HG03558 (cell line): ENCODE results near the gene CHCHD5.
"Not testable (repeated sequence)": the region's sequence is repeated elsewhere in the genome, so short reads cannot be mapped to it uniquely, and the experiment has no call there.

ENCODE experiments used
- ATAC-seq: cut with Tn5 transposase; IDR thresholded peaks from one replicate; pipeline ENCODE4 v1.9.1; 2021; ENCODE audit warnings: moderate number of reproducible peaks; ENCODE audit not compliant: unreplicated experiment; ENCODE audit errors: extremely low read depth

Gene CHCHD5, protein sequence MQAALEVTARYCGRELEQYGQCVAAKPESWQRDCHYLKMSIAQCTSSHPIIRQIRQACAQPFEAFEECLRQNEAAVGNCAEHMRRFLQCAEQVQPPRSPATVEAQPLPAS

GRCh38 chr2:112584134-112584890 is at the start of gene CHCHD5:
Gene CHCHD5, plus strand, starts transcription at chr2:112584609. Its CDS starts 39 bp downstream, at chr2:112584648.
- peak; percentile 64 for ATAC-seq

DNA sequence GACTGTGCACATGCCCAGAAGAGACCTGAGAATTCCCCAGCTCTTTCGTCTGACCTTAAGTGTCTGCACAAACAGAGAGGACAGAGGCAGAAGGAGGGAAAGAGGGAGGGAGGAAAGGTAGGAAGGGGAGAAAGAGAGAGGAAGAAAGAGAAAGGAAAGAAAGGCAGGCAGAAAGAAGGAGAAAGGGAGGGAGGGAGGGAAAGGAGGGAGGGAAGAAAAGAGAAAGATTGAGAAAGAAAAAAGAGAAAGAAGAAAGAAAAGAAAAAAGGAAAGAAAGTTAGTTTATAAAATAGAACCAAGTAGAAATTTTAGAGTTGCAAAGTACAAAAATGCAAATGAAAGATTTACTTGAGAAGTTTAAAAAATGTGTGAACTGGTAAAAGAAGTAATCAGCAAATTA is 49.6 kb upstream of the CHCHD5 start:
- no peak for ATAC-seq

GRCh38 chr2:112536665-112537064 is 47.7 kb upstream of the CHCHD5 start:
- not testable (repeated sequence) for ATAC-seq

DNA sequence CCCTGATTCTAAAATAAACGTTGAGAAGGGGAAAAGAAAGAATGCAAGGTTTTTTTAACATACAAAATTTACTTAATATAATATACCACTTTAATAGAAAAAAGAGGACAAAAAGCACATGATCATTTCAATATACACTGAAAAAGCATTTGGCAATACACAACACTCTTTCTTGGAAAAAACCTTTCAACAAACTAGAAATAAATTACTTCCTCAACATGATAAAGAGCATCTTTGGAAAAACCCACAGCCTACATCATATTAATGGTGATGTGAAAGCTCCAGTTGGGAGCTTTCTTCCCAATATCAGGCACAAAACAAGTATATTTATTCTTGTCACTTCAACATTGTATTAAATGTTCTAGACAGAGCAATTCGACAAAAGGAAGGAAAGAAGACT is 45.1 kb upstream of the CHCHD5 start:
- ATAC-seq, result no peak

GRCh38 chr2:112540906-112541305 is 43.5 kb upstream of the CHCHD5 start:
- ATAC-seq, result no peak

- peak; percentile 15 for ATAC-seq
Observed at GRCh38 chr2:112541315-112542122, 42.9 kb upstream of the CHCHD5 start.

DNA sequence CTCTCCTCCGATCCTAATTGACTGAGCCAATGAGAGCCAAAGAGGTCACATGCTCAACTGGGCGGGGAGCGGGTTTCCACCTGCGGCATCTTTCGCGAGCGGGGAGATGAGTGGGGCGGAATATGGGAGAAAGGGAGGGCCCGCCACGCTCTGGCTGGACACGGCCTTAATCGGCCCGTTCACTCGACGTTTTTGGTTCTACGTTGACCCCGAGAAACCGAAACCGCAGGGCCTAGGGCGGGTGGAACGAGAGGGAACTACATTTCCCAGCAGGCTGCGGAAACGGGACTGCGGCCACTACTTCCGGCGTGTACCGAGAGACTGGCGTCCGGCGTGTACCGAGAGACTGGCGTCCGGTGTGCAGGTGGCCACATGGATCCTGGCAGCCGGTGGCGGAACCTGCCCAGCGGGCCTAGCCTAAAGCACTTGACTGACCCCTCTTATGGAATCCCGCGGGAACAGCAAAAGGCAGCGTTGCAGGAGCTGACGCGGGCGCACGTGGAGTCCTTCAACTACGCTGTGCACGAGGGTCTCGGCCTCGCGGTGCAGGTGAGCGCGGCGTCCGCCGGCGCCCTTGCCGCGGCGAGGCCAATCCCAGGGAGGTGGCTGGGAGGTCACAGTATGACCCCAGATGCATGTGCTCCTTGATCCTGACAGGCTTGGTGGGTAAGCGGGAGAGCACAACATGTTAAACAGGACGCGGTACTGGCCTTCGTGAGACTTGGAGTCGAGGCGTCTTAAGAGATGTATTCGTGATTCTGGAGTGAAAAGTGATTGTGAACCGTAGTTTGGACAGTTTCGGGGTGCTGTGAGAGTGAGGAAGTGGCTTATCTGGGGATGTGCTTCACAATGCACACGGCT is 42.1 kb upstream of the CHCHD5 start, which contains the start of gene POLR1B:
Gene POLR1B (plus strand): TSS at position 343 of the 861 bp plus-strand sequence. CDS start 30 bp downstream, at position 373.
- peak; percentile 40 for ATAC-seq

DNA sequence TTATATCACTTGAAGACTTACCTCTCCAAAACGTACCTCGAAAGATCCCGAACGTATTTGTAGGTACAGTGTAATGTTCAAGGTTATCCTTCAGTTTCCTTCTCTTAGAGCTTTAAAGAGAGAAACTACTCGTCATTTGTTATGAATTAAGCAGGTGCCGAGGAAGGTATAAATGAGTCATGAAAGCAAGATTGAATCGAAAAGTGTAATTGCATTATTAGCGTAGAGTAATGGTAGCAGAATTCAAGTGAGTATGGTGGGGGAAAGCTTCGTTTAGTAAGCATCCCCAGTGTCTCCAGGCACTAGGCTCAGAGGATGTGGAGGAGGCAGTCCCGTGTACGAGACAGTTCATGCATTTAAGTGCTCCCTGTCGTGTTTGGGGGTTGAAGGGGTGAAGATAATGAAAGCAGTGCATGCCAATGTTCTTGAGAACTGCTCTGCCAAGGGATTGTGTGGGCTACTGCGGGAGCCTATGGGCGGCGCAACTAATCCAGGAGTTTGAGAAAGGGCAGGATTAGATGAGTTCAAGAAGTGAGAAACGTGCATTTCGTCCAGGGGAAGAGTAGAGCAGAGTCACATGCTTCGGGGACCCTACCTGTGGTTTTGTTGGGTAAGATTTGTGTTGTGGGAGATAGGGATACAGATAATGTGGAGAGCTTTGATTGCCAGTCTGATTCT is 41.3 kb upstream of the CHCHD5 start:
- no peak for ATAC-seq

DNA sequence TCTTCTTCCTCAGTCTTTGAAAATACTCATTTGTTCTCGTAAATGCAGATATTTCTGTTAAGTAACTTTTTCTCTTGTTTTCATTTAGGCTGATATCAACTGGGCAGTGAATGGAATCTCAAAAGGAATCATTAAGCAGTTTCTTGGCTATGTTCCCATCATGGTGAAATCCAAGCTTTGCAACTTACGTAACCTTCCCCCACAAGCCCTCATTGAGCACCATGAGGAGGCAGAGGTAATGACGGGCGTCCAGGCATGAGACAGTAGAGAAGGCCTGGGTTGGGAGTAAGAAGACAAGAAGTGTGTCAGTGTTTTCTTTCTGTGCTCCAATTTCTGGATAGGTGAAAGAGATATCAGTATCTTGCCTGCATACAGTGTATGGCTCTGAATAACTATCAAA is 37.1 kb upstream of the CHCHD5 start:
- ATAC-seq, result no peak

DNA sequence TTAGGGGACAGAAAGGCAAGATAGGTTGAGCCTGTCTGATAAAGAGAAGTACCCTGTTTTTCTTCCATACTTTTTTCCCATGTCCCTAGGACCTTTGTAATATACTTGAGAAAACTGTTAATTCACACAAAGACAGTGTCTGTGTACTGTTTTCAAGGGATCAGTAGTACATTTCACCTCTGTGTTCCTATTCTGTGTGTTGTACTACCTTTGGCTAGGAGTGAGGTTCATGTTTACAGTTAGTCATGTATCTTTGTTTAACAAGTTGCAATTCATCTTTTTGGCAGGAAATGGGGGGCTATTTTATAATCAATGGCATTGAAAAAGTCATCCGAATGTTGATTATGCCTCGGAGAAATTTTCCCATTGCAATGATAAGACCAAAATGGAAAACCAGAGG is 35.4 kb upstream of the CHCHD5 start:
- ATAC-seq, result no peak

GRCh38 chr2:112566104-112566503 is 18.3 kb upstream of the CHCHD5 start:
- peak; percentile 38 for ATAC-seq

GRCh38 chr2:112566508-112566907 is 17.9 kb upstream of the CHCHD5 start:
- peak; percentile 18 for ATAC-seq

DNA sequence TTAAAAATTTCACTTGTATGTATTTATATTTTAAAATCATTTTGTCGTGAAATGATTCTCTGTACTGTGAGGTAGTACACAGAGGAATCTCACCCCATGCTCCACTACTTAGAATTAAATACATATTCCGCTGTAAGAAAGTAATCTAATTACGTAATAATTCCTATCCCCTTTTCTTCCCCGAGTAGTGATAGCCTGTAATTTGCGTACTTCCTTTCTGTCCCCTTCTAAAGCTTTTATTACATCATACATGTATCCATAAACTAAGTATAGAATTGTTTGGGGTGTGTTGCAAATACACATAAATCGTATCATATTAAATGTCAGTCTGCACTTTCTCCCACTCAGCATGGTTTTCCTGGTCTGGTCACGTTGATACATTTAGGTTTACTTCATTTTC is 12.4 kb upstream of the CHCHD5 start:
- ATAC-seq, result no peak

DNA sequence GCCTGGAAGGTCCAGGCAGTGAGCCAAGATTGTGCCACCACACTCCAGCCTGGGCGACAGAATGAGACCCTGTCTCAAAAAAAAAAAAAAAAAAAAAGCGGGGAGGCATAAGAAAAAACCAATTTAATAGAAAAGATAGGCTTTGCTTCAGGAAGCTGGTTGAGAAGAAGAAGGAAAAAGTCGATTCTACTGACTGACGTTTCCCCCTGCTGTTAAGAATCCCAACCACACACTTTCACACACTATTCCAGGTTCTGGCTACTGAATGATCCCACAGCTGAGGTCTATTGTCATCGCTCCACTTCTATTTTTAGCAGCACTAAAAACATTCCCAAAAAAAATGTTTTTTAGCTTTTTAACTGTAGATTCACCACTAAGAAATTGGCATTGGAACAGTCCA is 6.7 kb upstream of the CHCHD5 start:
- no peak for ATAC-seq

- ATAC-seq, result no peak
Observed at GRCh38 chr2:112579241-112579640, 5.2 kb upstream of the CHCHD5 start.

DNA sequence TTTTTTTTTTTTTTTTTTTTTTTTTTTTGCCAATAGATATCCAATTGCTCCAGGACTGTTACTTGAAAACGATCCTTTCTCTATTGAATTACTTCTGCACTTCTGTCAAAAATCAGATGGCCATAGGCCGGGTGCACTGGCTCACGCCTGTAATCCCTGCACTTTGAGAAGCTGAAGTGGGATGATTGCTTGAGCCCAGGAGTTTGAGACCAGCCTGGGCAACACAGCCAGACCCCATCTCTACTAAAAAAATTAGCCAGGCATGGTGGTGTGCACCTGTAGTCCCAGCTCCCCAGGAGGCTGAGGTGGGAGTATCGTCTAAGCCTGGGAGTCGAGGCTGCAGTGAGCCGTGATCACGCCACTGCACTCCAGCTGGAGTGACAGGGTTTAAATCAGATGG is 4.3 kb upstream of the CHCHD5 start:
- no peak for ATAC-seq

DNA sequence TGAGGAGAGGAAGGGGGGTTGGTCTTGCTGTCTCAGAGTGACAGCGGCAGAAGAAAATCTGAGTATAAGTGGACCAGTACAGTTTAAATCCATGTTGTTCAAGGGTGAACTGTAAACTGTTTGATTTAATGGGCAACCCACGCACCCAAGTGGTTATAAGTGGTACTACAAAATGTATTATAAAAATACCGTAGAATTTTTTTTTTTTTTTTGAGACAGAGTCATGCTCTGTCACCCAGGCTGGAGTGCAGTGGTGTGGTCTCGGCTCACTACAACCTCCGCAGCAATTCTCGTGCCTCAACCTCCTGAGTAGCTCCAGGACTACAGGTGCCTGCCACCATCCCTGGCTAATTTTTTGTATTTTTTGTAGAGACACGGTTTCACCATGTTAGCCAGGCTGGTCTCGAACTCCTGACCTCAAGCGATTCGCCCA is 2.1 kb upstream of the CHCHD5 start:
- no peak for ATAC-seq

GRCh38 chr2:112583497-112584133 is 794 bp upstream of the CHCHD5 start:
- ATAC-seq, result no peak

- no peak for ATAC-seq
Observed at GRCh38 chr2:112584891-112585250, 462 bp downstream of the CHCHD5 start.
